Uterus (tissue), 4 donors: ENCODE results near the gene STYXL1. TPM values are rescaled to one million over a fixed set of nuclear protein-coding genes. Genes with fewer than 3 reads are reported as not detected.

Experiments used
- DNase-seq, 2 donors: peaks; one replicate each; pipeline ENCODE4 v3.0.0-alpha.2; 2019 to 2020
- H3K27ac ChIP-seq, 2 donors: fragments of 200-600 bp; sonication (generic); 1 replicate in 1 of 2; 2 replicates in 1 of 2; pipeline ENCODE4 v1.5.1; 2016 to 2018
- H3K27me3 ChIP-seq, 2 donors: fragments of 200-600 bp; sonication (generic); one replicate each; pipeline ENCODE4 v1.5.1; 2018 to 2019; ENCODE audit warnings: control low read depth in 1 of 2
- H3K36me3 ChIP-seq, 2 donors: fragments of 200-600 bp; sonication (generic); one replicate each; pipeline ENCODE4 v1.5.1; 2019; ENCODE audit warnings: control low read depth in 1 of 2
- H3K4me1 ChIP-seq, 2 donors: fragments of 200-600 bp; sonication (generic); one replicate each; pipeline ENCODE4 v1.5.1; 2018 to 2019; ENCODE audit warnings: control low read depth in 1 of 2
- H3K4me3 ChIP-seq, 2 donors: fragments of 200-600 bp; sonication (generic); 1 replicate in 1 of 2; 2 replicates in 1 of 2; pipeline ENCODE4 v1.5.1; 2018 to 2019; ENCODE audit warnings: mild to moderate bottlenecking in 1 of 2
- H3K9me3 ChIP-seq, 2 donors: fragments of 200-600 bp; sonication (generic); one replicate each; pipeline ENCODE4 v1.5.1; 2019; ENCODE audit warnings: control low read depth in 1 of 2
- POLR2A ChIP-seq, 2 donors: fragments of 450-650 bp; IDR thresholded peaks; one replicate each; pipeline ENCODE4 v1.6.1; 2016; ENCODE audit warnings: antibody characterized with exemption in 2 of 2, mild to moderate bottlenecking in 1 of 2, moderate library complexity in 1 of 2
- intact Hi-C: fragments of 100-400 bp; cut with DNase I; formaldehyde crosslinking; loops from one replicate; pipeline ENCODE4 v1.15.1; 2023; ENCODE audit warnings: low total_unique reads
- total RNA-seq, 4 donors: library from RNA; depleted of rRNA in 3 of 4; stranded (reverse); fragments of >200 nt in 3 of 4; gene quantifications; one replicate each; pipeline versions ENCODE4 v1.1.0 to v1.2.4, GENCODE V29; 2014 to 2023
- TF ChIP-seq, protein P1 (sequence below), 4 experiments: fragments of 200-600 bp in 2 of 4; fragments of 450-650 bp in 2 of 4; sonication (generic) in 2 of 4; IDR thresholded peaks; one replicate each; pipeline ENCODE4 v1.5.1; 2016 to 2019; ENCODE audit warnings: antibody characterized with exemption in 4 of 4, mild to moderate bottlenecking in 2 of 4, moderate library complexity in 1 of 4
- donor health status: DM: yes; HTN: yes; CAD: no.

Gene STYXL1
- total RNA-seq, 4 donors from 2014 or later, result 4.4 to 27.3 (median 14.1) TPM

DNA sequence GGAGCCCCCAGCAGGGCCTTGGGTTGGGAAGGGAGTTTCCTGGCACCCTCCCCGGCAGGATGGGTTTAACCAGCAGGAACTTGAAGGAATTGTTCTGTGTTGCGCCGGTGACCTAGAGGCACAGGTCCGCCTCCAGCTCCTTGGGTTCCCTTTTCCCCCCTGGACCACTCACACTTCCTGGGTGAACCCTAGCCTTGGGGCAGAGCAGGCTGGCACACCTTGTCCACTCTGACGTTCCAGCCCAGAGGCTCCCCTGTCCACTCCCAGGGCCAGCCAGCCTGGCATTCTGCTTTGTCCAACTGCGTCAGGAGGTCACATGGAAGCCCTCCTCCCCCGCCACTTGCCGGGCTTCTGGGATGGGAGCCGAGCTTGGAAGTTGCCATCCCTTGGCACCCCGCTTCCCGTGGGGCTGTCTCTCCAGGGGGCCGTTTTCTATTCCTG is 79.2 kb downstream of the STYXL1 start:
- no peak overlapping the region for H3K4me3 ChIP-seq
- H3K27ac ChIP-seq, result peak overlapping the region; percentile 76 to 79
- no peak for TF ChIP-seq POLR2A (IDR thresholded peaks at IDR 0.05)
- TF ChIP-seq, protein P1, sequence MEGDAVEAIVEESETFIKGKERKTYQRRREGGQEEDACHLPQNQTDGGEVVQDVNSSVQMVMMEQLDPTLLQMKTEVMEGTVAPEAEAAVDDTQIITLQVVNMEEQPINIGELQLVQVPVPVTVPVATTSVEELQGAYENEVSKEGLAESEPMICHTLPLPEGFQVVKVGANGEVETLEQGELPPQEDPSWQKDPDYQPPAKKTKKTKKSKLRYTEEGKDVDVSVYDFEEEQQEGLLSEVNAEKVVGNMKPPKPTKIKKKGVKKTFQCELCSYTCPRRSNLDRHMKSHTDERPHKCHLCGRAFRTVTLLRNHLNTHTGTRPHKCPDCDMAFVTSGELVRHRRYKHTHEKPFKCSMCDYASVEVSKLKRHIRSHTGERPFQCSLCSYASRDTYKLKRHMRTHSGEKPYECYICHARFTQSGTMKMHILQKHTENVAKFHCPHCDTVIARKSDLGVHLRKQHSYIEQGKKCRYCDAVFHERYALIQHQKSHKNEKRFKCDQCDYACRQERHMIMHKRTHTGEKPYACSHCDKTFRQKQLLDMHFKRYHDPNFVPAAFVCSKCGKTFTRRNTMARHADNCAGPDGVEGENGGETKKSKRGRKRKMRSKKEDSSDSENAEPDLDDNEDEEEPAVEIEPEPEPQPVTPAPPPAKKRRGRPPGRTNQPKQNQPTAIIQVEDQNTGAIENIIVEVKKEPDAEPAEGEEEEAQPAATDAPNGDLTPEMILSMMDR (IDR thresholded peaks at IDR 0.05), result no peak
- intact Hi-C loops, result no loop called here
- H3K27me3 ChIP-seq, result no peaks in the 10 kb centered on the region
- no peaks in the 10 kb centered on the region for H3K9me3 ChIP-seq
- H3K4me1 ChIP-seq, result peaks cover 0 to 27% of the 10 kb centered on the region in 2 donors
- peak in 1 of 2 donors; percentile 28 for DNase-seq
- no peaks in the 10 kb centered on the region for H3K36me3 ChIP-seq

DNA sequence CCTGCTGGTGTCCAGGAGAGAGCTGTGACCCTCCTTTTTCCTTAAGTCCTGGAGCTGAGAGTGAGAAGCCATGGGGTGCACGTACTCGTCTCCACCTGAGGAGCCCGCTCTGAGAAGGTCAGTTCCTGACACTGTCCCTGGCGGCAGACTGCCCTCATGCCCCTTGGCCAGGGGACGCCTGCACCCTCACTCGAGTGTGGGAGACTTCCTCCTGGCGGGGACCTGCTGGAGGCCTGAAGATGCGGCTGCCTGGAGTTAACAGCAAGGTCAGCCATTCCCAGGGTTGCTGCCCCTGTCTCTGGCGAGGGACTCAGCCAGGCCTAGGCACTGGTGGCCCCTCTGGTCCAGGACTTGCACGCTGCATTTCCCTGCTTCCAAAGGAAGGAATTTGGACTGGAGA is 79.8 kb downstream of the STYXL1 start:
- TF ChIP-seq, protein P1 (IDR thresholded peaks at IDR 0.05), result no peak
- TF ChIP-seq POLR2A (IDR thresholded peaks at IDR 0.05), result no peak
- Histone ChIP-seq H3K9me3 (no peaks in the 10 kb centered on the region), H3K4me1 (peaks cover 0 to 27% of the 10 kb centered on the region in 2 donors), H3K27ac (peak overlapping the region; percentile 76 to 79), H3K27me3 (no peaks in the 10 kb centered on the region), H3K4me3 (no peak overlapping the region), H3K36me3 (no peaks in the 10 kb centered on the region)
- DNase-seq, result no peak
- intact Hi-C loops, result no loop called here

DNA sequence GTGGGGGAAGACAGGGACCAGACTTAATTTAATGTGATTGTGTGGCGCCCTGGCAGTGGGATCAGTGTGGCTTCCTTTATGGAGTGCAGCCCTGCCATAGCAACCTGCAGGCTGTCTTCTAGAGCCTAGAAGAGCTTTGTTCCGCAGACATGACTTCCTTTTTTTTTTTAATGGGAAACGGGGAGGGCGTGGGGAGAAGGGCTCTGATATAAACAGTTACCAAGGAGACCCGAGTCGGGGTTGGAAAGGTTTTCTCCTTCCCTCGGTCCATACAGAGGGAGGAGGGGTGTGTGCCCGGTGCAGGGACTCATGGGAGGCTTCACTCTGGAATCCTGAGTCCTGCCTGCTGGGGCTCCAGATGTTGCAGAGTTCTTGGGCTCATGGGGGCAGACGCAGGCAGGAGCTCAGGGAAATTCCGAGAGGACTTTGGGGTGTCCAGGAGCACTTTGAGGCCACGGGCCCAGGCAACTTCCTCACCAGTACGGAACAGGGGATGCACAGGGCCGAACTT is 80.3 kb downstream of the STYXL1 start:
- Histone ChIP-seq H3K27me3 (no peaks in the 10 kb centered on the region), H3K4me3 (no peak overlapping the region), H3K36me3 (no peaks in the 10 kb centered on the region), H3K4me1 (peaks cover 0 to 27% of the 10 kb centered on the region in 2 donors), H3K27ac (peak overlapping the region; percentile 76 to 79), H3K9me3 (no peaks in the 10 kb centered on the region)
- intact Hi-C loops, result no loop called here
- DNase-seq, result peak; percentile 62 to 65
- TF ChIP-seq POLR2A (IDR thresholded peaks at IDR 0.05), result no peak
- TF ChIP-seq, protein P1 (IDR thresholded peaks at IDR 0.05), result no peak

GRCh38 chr7:75967055-75967454 is 80.7 kb downstream of the STYXL1 start:
- Histone ChIP-seq H3K4me1 (peaks cover 0 to 27% of the 10 kb centered on the region in 2 donors), H3K4me3 (no peak overlapping the region), H3K27me3 (no peaks in the 10 kb centered on the region), H3K9me3 (no peaks in the 10 kb centered on the region), H3K36me3 (no peaks in the 10 kb centered on the region), H3K27ac (peak overlapping the region; percentile 76 to 79)
- no peak for DNase-seq
- no peak for TF ChIP-seq POLR2A (IDR thresholded peaks at IDR 0.05)
- TF ChIP-seq, protein P1 (IDR thresholded peaks at IDR 0.05), result no peak
- intact Hi-C loops, result no loop called here

DNA sequence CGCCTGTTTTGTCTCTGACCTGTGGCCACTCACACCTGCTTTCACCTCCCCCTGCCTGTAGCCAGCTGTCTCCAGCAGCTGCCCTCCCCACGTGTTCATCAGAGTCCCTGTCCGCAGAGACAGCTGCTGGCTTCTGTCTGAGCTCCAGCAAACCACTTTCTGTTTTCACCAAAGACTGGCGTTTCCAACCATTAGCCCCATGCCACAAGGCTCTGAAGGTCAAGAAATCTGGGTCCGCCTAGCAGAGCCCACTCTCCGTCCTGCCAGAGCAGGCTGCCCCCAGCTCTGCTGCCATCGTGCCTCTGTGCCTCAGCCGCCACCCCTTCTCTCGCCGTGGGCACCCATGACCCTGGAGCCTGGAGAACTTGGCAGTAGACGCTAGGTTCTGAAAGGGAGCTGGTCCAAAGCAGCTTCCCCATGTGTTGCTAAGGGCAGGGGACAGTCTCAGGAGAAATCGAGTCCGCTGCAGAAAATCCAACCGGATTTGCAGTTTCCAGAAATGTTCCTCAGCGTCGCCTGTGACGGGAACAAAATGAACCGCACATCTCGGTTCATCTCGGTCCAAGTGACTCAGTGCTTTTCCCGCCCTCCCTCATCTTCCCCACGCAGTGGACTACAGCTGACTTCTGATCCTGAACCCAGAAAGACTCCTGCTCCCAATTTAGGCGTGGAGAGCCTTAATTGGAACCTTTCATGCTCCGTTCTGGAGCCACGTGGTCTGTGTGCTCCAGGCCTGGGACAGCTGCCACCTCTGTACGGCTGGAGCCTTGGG is 81.4 kb downstream of the STYXL1 start:
- intact Hi-C loops, result no loop called here
- H3K4me3 ChIP-seq, result peak overlapping the region in 1 of 2 donors; percentile 23
- no peaks in the 10 kb centered on the region for H3K9me3 ChIP-seq
- peak; percentile 73 to 78 for DNase-seq
- H3K27ac ChIP-seq, result peak overlapping the region; percentile 76 to 79
- H3K4me1 ChIP-seq, result peaks cover 0 to 27% of the 10 kb centered on the region in 2 donors
- no peaks in the 10 kb centered on the region for H3K36me3 ChIP-seq
- no peak for TF ChIP-seq POLR2A (IDR thresholded peaks at IDR 0.05)
- TF ChIP-seq, protein P1 (IDR thresholded peaks at IDR 0.05), result no peak
- H3K27me3 ChIP-seq, result no peaks in the 10 kb centered on the region
